LNCaP clone FGC (cell line): ENCODE results near the gene USP49.

Source experiments
- DNase-seq: peaks from one replicate; pipeline ENCODE4 v3.0.0-alpha.2; 2011; ENCODE audit warnings: low read depth
- H3K4me3 ChIP-seq: 2 replicates; pipeline ENCODE4 v1.5.1; 2011; ENCODE audit warnings: mild to moderate bottlenecking, low read depth, low read length, control low read depth
- CTCF ChIP-seq: IDR thresholded peaks from 2 replicates; pipeline ENCODE4 v1.5.1; 2012; ENCODE audit warnings: mild to moderate bottlenecking; ENCODE audit not compliant: control insufficient read depth, insufficient read depth; ENCODE audit errors: extremely low read depth

USP49 gene

GRCh38 chr6:41874741-41875140 lies 20.4 kb downstream of the USP49 start:
- H3K4me3 ChIP-seq: no peak overlapping the region
- no peak for DNase-seq
- no peak for TF ChIP-seq CTCF

- H3K4me3 ChIP-seq: no peak overlapping the region
- TF ChIP-seq CTCF: no peak
- no peak for DNase-seq
Observed at GRCh38 chr6:41872147-41872546, 23.0 kb downstream of the USP49 start.

GRCh38 chr6:41871691-41872090 lies 23.5 kb downstream of the USP49 start:
- H3K4me3 ChIP-seq: no peak overlapping the region
- DNase-seq: no peak
- TF ChIP-seq CTCF: no peak

- H3K4me3 ChIP-seq: peak overlapping the region; percentile 21
- peak; percentile 73 for DNase-seq
- no peak for TF ChIP-seq CTCF
Observed at GRCh38 chr6:41859356-41859755, 35.8 kb downstream of the USP49 start.

- TF ChIP-seq CTCF: no peak
- DNase-seq: no peak
- H3K4me3 ChIP-seq: no peak overlapping the region
Observed at GRCh38 chr6:41858703-41859102, 36.5 kb downstream of the USP49 start.

GRCh38 chr6:41850861-41851260 lies 44.3 kb downstream of the USP49 start:
- H3K4me3 ChIP-seq: no peak overlapping the region
- DNase-seq: no peak
- no peak for TF ChIP-seq CTCF

- peak; percentile 93 for DNase-seq
- TF ChIP-seq CTCF: peak; percentile 79
- no peak overlapping the region for H3K4me3 ChIP-seq
Observed at GRCh38 chr6:41846666-41847237, 48.4 kb downstream of the USP49 start.
